B cell (primary cell): ENCODE data around the gene UTY.

Experiments used
- EZH2 ChIP-seq: IDR thresholded peaks from 2 replicates; pipeline ENCODE4 v1.6.1; 2012; ENCODE audit warnings: borderline replicate concordance, low read depth, mild to moderate bottlenecking, moderate library complexity, low read length; ENCODE audit not compliant: insufficient read depth, poor library complexity, severe bottlenecking
- TF ChIP-seq, protein P1 (sequence below): fragments of 200-600 bp; IDR thresholded peaks from one replicate; pipeline ENCODE4 v1.8.0; 2022; ENCODE audit warnings: antibody characterized with exemption, mild to moderate bottlenecking

DNA sequence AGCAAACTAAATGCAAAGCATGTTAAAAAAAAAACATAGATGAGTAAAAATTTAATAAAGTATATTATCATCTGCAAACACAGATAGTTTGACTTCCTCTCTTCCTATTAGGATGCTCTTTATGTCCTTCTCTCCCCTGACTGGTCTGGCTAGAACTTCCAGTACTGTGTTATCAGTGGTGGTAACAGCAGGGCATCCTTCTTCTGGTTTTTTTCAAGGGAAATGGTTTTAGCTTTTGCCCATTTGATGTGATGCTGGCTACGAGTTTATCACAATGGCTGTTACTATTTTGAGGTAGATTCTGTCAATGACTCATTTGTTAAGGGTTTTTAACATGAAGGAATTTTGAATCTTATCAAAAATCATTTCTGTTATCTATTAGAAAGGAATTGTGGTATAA lies 34.3 kb downstream of the UTY start:
- TF ChIP-seq, protein P1, sequence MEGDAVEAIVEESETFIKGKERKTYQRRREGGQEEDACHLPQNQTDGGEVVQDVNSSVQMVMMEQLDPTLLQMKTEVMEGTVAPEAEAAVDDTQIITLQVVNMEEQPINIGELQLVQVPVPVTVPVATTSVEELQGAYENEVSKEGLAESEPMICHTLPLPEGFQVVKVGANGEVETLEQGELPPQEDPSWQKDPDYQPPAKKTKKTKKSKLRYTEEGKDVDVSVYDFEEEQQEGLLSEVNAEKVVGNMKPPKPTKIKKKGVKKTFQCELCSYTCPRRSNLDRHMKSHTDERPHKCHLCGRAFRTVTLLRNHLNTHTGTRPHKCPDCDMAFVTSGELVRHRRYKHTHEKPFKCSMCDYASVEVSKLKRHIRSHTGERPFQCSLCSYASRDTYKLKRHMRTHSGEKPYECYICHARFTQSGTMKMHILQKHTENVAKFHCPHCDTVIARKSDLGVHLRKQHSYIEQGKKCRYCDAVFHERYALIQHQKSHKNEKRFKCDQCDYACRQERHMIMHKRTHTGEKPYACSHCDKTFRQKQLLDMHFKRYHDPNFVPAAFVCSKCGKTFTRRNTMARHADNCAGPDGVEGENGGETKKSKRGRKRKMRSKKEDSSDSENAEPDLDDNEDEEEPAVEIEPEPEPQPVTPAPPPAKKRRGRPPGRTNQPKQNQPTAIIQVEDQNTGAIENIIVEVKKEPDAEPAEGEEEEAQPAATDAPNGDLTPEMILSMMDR, result no peak
- TF ChIP-seq EZH2, result no peak
